HepG2 (cell line): Measurements from ENCODE around the gene AMOTL2. TPM values are rescaled to one million over a fixed set of nuclear protein-coding genes. Genes with fewer than 3 reads are reported as not detected.

Experiments used
- BATF2 ChIP-seq: sonication (generic); formaldehyde crosslinking; IDR thresholded peaks from 2 replicates; pipeline ENCODE4 v1.8.0; 2022; ENCODE audit warnings: mild to moderate bottlenecking, missing genetic modification reagents, moderate library complexity
- DRAP1 ChIP-seq: IDR thresholded peaks from 2 replicates; pipeline ENCODE4 v1.6.1; 2016; ENCODE audit warnings: missing genetic modification reagents, missing compliant biosample characterization
- EEA1 ChIP-seq: sonication (generic); formaldehyde crosslinking; IDR thresholded peaks from 2 replicates; pipeline ENCODE4 v1.5.1; 2020; ENCODE audit warnings: mild to moderate bottlenecking, missing genetic modification reagents, borderline replicate concordance
- KDM6A ChIP-seq: IDR thresholded peaks from 2 replicates; pipeline ENCODE4 v1.6.1; 2016; ENCODE audit warnings: low read depth
- MAX ChIP-seq: IDR thresholded peaks from 2 replicates; pipeline ENCODE4 v1.6.1; 2012; ENCODE audit warnings: inconsistent platforms
- MIER2 ChIP-seq: IDR thresholded peaks from 2 replicates; pipeline ENCODE4 v1.6.1; 2016; ENCODE audit warnings: missing biosample characterization, missing genetic modification reagents
- NFE2 ChIP-seq: sonication (generic); formaldehyde crosslinking; IDR thresholded peaks from 2 replicates; pipeline ENCODE4 v1.4.0; 2020; ENCODE audit warnings: missing genetic modification reagents
- STAG1 ChIP-seq: sonication (generic); formaldehyde crosslinking; IDR thresholded peaks from 2 replicates; pipeline ENCODE4 v1.4.0; 2020; ENCODE audit warnings: missing genetic modification reagents
- ZBTB44 ChIP-seq: sonication (generic); formaldehyde crosslinking; IDR thresholded peaks from 2 replicates; pipeline ENCODE4 v1.4.0; 2020; ENCODE audit warnings: missing genetic modification reagents
- ZEB1 ChIP-seq: IDR thresholded peaks from 2 replicates; pipeline ENCODE4 v1.6.1; 2012; ENCODE audit warnings: mild to moderate bottlenecking, low read depth, inconsistent platforms; ENCODE audit not compliant: insufficient replicate concordance
- ZNF326 ChIP-seq: sonication (generic); formaldehyde crosslinking; IDR thresholded peaks from 2 replicates; pipeline ENCODE4 v1.4.0; 2020; ENCODE audit warnings: missing genetic modification reagents, borderline replicate concordance
- ZNF441 ChIP-seq: sonication (generic); formaldehyde crosslinking; IDR thresholded peaks from 2 replicates; pipeline ENCODE4 v1.7.0; 2021; ENCODE audit warnings: missing genetic modification reagents, borderline replicate concordance
- polyA plus RNA-seq, 8 experiments: library from polyadenylated mRNA; depleted of rRNA in 3 of 8; stranded (reverse) in 7 of 8; unstranded in 1 of 8; fragments of >200 nt; fragmentation: Illumina TruSeq in 4 of 8; extraction: Trizol in 4 of 8; gene quantifications; 2 replicates each; pipeline versions ENCODE4 v1.2.1 to v1.2.3, GENCODE V29; 2011 to 2016; ENCODE audit warnings: low read depth in 4 of 8, missing spikeins in 1 of 8, mixed read lengths in 1 of 8; ENCODE audit not compliant: insufficient read depth in 1 of 8
- total RNA-seq, 5 experiments: library from RNA; depleted of rRNA; stranded (reverse); fragments of >200 nt; fragmentation: Illumina TruSeq; extraction: Trizol; gene quantifications; 2 replicates each; pipeline ENCODE4 v1.2.3, GENCODE V29; 2016; ENCODE audit warnings: low read depth in 1 of 5
- TF ChIP-seq, protein P1 (sequence below), 2 experiments: fragments of 450-650 bp in 1 of 2; sonication (generic) in 1 of 2; formaldehyde crosslinking in 1 of 2; IDR thresholded peaks; 2 replicates each; pipeline versions ENCODE4 v1.6.1 to v1.8.0; 2016 to 2022; ENCODE audit warnings: antibody characterized with exemption in 1 of 2, mild to moderate bottlenecking in 1 of 2, missing genetic modification reagents in 1 of 2
- TF ChIP-seq, protein P2 (sequence below): sonication (generic); formaldehyde crosslinking; IDR thresholded peaks from 2 replicates; pipeline ENCODE4 v1.5.1; 2020; ENCODE audit warnings: missing genetic modification reagents, mild to moderate bottlenecking, borderline replicate concordance

The AMOTL2 gene
- total and polyA plus RNA-seq, 2 of the 13 experiments (the other 11 are each of a cell fraction or from before 2014, with no cell fraction given): 17.3 to 18.5 TPM

DNA sequence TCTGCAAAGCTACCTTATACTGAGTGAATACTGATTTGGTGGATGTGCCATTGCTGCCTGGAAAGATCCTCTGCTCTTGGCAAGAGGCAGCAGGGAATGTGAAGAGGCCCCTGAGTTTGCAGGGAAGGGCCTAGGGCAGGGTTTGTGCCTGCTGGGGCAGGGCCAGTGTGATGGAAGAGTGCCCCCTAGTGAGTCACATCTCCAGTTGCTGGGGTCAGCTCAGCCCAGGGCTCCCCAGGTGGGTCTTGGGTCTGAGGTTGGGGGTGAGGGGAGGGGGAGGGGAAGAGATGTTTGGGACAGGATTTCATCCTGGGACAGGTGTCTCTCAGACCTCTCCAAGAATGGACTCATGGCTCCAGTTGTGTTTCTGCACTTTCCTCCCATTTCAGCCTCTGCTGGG is 4.1 kb upstream of the AMOTL2 start (continued):
- TF ChIP-seq ZBTB44 (CRISPR knock-in tag) (no peak), STAG1 (peak; percentile 92), BATF2 (CRISPR knock-in tag) (no peak), DRAP1 (no peak), NFE2 (CRISPR knock-in tag) (no peak), ZEB1 (no peak), ZNF326 (CRISPR knock-in tag) (no peak), MIER2 (no peak), ZNF441 (CRISPR knock-in tag) (no peak), EEA1 (CRISPR knock-in tag) (no peak), MAX (no peak), KDM6A (CRISPR knock-in tag) (no peak)
- TF ChIP-seq, protein P1, sequence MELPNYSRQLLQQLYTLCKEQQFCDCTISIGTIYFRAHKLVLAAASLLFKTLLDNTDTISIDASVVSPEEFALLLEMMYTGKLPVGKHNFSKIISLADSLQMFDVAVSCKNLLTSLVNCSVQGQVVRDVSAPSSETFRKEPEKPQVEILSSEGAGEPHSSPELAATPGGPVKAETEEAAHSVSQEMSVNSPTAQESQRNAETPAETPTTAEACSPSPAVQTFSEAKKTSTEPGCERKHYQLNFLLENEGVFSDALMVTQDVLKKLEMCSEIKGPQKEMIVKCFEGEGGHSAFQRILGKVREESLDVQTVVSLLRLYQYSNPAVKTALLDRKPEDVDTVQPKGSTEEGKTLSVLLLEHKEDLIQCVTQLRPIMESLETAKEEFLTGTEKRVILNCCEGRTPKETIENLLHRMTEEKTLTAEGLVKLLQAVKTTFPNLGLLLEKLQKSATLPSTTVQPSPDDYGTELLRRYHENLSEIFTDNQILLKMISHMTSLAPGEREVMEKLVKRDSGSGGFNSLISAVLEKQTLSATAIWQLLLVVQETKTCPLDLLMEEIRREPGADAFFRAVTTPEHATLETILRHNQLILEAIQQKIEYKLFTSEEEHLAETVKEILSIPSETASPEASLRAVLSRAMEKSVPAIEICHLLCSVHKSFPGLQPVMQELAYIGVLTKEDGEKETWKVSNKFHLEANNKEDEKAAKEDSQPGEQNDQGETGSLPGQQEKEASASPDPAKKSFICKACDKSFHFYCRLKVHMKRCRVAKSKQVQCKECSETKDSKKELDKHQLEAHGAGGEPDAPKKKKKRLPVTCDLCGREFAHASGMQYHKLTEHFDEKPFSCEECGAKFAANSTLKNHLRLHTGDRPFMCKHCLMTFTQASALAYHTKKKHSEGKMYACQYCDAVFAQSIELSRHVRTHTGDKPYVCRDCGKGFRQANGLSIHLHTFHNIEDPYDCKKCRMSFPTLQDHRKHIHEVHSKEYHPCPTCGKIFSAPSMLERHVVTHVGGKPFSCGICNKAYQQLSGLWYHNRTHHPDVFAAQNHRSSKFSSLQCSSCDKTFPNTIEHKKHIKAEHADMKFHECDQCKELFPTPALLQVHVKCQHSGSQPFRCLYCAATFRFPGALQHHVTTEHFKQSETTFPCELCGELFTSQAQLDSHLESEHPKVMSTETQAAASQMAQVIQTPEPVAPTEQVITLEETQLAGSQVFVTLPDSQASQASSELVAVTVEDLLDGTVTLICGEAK (IDR thresholded peaks at IDR 0.05): no peak
- TF ChIP-seq, protein P1 (CRISPR knock-in tag; IDR thresholded peaks at IDR 0.05): no peak
- TF ChIP-seq, protein P2, sequence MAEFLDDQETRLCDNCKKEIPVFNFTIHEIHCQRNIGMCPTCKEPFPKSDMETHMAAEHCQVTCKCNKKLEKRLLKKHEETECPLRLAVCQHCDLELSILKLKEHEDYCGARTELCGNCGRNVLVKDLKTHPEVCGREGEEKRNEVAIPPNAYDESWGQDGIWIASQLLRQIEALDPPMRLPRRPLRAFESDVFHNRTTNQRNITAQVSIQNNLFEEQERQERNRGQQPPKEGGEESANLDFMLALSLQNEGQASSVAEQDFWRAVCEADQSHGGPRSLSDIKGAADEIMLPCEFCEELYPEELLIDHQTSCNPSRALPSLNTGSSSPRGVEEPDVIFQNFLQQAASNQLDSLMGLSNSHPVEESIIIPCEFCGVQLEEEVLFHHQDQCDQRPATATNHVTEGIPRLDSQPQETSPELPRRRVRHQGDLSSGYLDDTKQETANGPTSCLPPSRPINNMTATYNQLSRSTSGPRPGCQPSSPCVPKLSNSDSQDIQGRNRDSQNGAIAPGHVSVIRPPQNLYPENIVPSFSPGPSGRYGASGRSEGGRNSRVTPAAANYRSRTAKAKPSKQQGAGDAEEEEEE (CRISPR knock-in tag): no peak
